Neuronal stem cell (in vitro differentiated cells): Measurements from ENCODE around the gene SPOCK1.

Experiments used
- DNase-seq: peaks from one replicate; pipeline ENCODE4 v3.0.0-alpha.2; 2013; ENCODE audit warnings: low spot score
- H2AFZ ChIP-seq: one replicate; pipeline ENCODE4 v1.6.1; 2013; ENCODE audit warnings: mild to moderate bottlenecking, low read length, inconsistent platforms
- H2AK5ac ChIP-seq: 2 replicates; pipeline ENCODE4 v1.6.1; 2013; ENCODE audit warnings: low read depth, mild to moderate bottlenecking, inconsistent platforms, low read length, moderate library complexity, mixed read lengths
- H2BK120ac ChIP-seq: 2 replicates; pipeline ENCODE4 v1.6.1; 2013; ENCODE audit warnings: low read depth, mild to moderate bottlenecking, inconsistent platforms, low read length, moderate library complexity, mixed read lengths
- H2BK12ac ChIP-seq: one replicate; pipeline ENCODE4 v1.6.1; 2013; ENCODE audit warnings: low read length, inconsistent platforms
- H2BK15ac ChIP-seq: 2 replicates; pipeline ENCODE4 v1.6.1; 2013; ENCODE audit warnings: mild to moderate bottlenecking, low read length, inconsistent platforms, mixed read lengths
- H2BK5ac ChIP-seq: one replicate; pipeline ENCODE4 v1.6.1; 2013; ENCODE audit warnings: inconsistent platforms, mild to moderate bottlenecking, low read length, moderate library complexity
- H3K14ac ChIP-seq: one replicate; pipeline ENCODE4 v1.6.1; 2013; ENCODE audit warnings: low read length, inconsistent platforms
- H3K18ac ChIP-seq: 2 replicates; pipeline ENCODE4 v1.6.1; 2013; ENCODE audit warnings: low read length, inconsistent platforms
- H3K23ac ChIP-seq: 2 replicates; pipeline ENCODE4 v1.6.1; 2013; ENCODE audit warnings: low read depth, mild to moderate bottlenecking, mixed read lengths, low read length, inconsistent platforms; ENCODE audit not compliant: poor library complexity
- H3K27ac ChIP-seq: replicated peaks from 3 replicates; pipeline ENCODE4 v1.5.1; 2013; ENCODE audit warnings: low read length, inconsistent platforms
- H3K27me3 ChIP-seq, 3 experiments: 2 replicates each; pipeline ENCODE4 v1.6.1; 2013; ENCODE audit warnings: low read length in 3 of 3, mild to moderate bottlenecking in 2 of 3, inconsistent platforms in 1 of 3, low read depth in 1 of 3, mixed read lengths in 1 of 3, moderate library complexity in 1 of 3; ENCODE audit not compliant: control insufficient read depth in 3 of 3, insufficient read depth in 3 of 3
- H3K36me3 ChIP-seq, 2 donors: replicated peaks in 1 of 2; 2 replicates each; pipeline ENCODE4 v1.6.1; 2013; ENCODE audit warnings: low read length in 2 of 2; ENCODE audit not compliant: control insufficient read depth in 2 of 2, insufficient read depth in 2 of 2
- H3K4ac ChIP-seq: 2 replicates; pipeline ENCODE4 v1.6.1; 2013; ENCODE audit warnings: inconsistent platforms, mild to moderate bottlenecking, low read length, moderate library complexity
- H3K4me1 ChIP-seq, 2 donors: 1 replicate in 1 of 2; 2 replicates in 1 of 2; pipeline ENCODE4 v1.6.1; 2013; ENCODE audit warnings: low read length in 2 of 2, low read depth in 1 of 2; ENCODE audit not compliant: control insufficient read depth in 2 of 2, insufficient read depth in 1 of 2
- H3K4me2 ChIP-seq: one replicate; pipeline ENCODE4 v1.6.1; 2013; ENCODE audit warnings: mild to moderate bottlenecking, low read length, inconsistent platforms; ENCODE audit not compliant: insufficient read depth, poor library complexity, severe bottlenecking
- H3K4me3 ChIP-seq, 2 donors: 2 replicates each; pipeline ENCODE4 v1.5.1; 2013; ENCODE audit warnings: low read length in 2 of 2, mild to moderate bottlenecking in 2 of 2, inconsistent platforms in 1 of 2, moderate library complexity in 1 of 2
- H3K79me1 ChIP-seq: one replicate; pipeline ENCODE4 v1.6.1; 2013; ENCODE audit warnings: low read depth, mild to moderate bottlenecking, inconsistent platforms, low read length, moderate library complexity
- H3K9ac ChIP-seq: one replicate; pipeline ENCODE4 v1.6.1; 2013; ENCODE audit warnings: mild to moderate bottlenecking, low read depth, low read length, inconsistent platforms; ENCODE audit not compliant: poor library complexity
- H3K9me3 ChIP-seq, 2 donors: replicated peaks in 1 of 2; 2 replicates each; pipeline versions ENCODE3 to v1.6.1; 2013; ENCODE audit warnings: low read length in 2 of 2, mild to moderate bottlenecking in 2 of 2, inconsistent platforms in 1 of 2, low read depth in 1 of 2, mixed read lengths in 1 of 2, moderate library complexity in 1 of 2; ENCODE audit not compliant: control insufficient read depth in 2 of 2, insufficient read depth in 1 of 2
- H4K8ac ChIP-seq: one replicate; pipeline ENCODE4 v1.6.1; 2013; ENCODE audit warnings: low read depth, mild to moderate bottlenecking, inconsistent platforms, low read length, moderate library complexity
- H4K91ac ChIP-seq: one replicate; pipeline ENCODE4 v1.6.1; 2013; ENCODE audit warnings: low read length, low read depth, mild to moderate bottlenecking, inconsistent platforms; ENCODE audit not compliant: poor library complexity
- WGBS, 2 donors: extraction: QIAGEN DNeasy Blood & Tissue Kit; methylation state at CpG; one replicate each; pipeline ENCODE4 v1.1.7; 2013; ENCODE audit warnings: missing lambda C conversion rate in 2 of 2, mixed read lengths in 1 of 2; ENCODE audit not compliant: insufficient read length in 2 of 2, insufficient replicate concordance in 1 of 2; ENCODE audit errors: extremely low coverage in 2 of 2; 5-methylcytosine and 5-hydroxymethylcytosine counted together

Gene SPOCK1

DNA sequence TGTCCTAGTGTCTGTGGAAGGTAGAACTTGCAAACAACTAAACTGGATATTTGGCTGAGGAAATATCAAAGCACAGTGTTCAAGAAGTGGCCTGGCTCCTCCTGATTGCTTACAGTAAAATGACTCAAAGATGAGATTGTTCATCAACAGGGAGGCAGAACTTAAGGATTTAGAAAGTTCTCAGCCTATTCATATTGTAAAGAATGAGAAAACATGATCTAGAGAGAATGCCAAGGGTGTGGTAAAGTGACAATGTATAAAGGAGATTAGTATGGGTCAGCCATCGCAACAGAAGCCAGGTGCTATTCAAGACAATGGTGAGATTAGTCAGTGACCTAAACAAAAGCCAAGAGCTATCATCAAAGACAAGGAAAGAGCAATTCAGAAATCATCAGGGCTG, 372.3 kb downstream of the SPOCK1 start:
- Histone ChIP-seq H3K18ac (no peak overlapping the region), H2AK5ac (no peak overlapping the region), H2BK12ac (no peak overlapping the region), H3K4me3 (no peak overlapping the region), H3K27me3 (no peaks in the 10 kb centered on the region), H3K36me3 (no peaks in the 10 kb centered on the region), H3K27ac (no peak overlapping the region), H3K23ac (no peak overlapping the region), H4K8ac (no peak overlapping the region), H2BK120ac (no peak overlapping the region), H2BK5ac (no peak overlapping the region), H4K91ac (no peak overlapping the region), H3K9ac (no peak overlapping the region), H2AFZ (no peak overlapping the region), H3K9me3 (no peaks in the 10 kb centered on the region), H3K4ac (no peak overlapping the region), H2BK15ac (no peak overlapping the region), H3K4me1 (peaks cover 0 to 8% of the 10 kb centered on the region in 2 donors), H3K79me1 (no peaks in the 10 kb centered on the region), H3K14ac (no peak overlapping the region), H3K4me2 (no peak overlapping the region)
- no peak for DNase-seq
- WGBS, 2 donors = no CpG with 5 or more reads among the region's 1 CpG

DNA sequence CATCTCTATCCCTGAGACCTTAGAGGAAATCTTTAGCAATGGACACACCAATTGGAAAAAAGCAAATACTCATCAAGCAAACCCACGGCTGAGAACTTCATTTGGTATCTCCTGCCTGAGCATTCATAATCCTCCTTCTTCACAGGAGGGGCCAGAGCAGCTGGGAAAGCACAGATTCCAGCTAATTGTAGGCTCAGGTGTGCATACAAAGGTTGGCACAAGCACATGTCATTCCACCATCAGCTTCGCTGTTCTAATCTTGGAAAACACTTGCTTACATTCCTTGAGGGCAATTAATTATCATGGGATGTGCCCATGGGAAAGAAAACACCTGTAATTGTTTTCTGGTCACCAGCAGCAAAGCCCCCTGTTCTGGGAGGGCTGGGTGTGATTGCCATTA, 376.6 kb downstream of the SPOCK1 start:
- Histone ChIP-seq H2BK12ac (no peak overlapping the region), H3K9me3 (no peaks in the 10 kb centered on the region), H3K23ac (no peak overlapping the region), H2AK5ac (no peak overlapping the region), H2BK120ac (no peak overlapping the region), H3K4me1 (peaks cover 0 to 8% of the 10 kb centered on the region in 2 donors), H3K9ac (no peak overlapping the region), H3K4me2 (no peak overlapping the region), H2BK15ac (no peak overlapping the region), H2BK5ac (no peak overlapping the region), H3K36me3 (no peaks in the 10 kb centered on the region), H4K8ac (no peak overlapping the region), H2AFZ (no peak overlapping the region), H3K27ac (no peak overlapping the region), H3K4me3 (no peak overlapping the region), H3K79me1 (no peaks in the 10 kb centered on the region), H3K4ac (no peak overlapping the region), H3K27me3 (no peaks in the 10 kb centered on the region), H3K18ac (no peak overlapping the region), H3K14ac (no peak overlapping the region), H4K91ac (no peak overlapping the region)
- WGBS, 2 donors = no CpG with 5 or more reads among the region's 2 CpGs
- no peak for DNase-seq

DNA sequence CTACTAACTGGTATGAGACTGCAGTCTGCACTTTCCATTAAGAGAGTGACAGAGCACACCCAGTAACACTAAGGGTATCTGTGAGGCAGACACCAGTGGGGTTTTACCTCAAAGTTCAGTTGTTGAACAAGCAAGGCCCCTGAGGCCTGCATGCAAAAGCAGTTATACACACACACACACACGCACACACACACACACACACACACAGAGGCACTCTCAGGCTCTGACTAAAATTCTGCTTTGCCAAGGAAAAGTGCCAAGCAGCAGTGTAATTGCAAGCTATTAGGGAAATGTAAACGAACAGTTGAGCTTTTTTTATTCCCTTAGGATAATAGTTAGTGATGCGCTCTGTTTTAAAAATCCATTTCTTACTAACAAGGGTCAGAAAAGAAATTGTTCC, 377.1 kb downstream of the SPOCK1 start:
- Histone ChIP-seq H3K36me3 (no peaks in the 10 kb centered on the region), H3K9ac (no peak overlapping the region), H2BK5ac (no peak overlapping the region), H3K4me3 (no peak overlapping the region), H2AK5ac (no peak overlapping the region), H2AFZ (no peak overlapping the region), H3K4ac (no peak overlapping the region), H2BK120ac (no peak overlapping the region), H3K4me2 (no peak overlapping the region), H2BK15ac (no peak overlapping the region), H2BK12ac (no peak overlapping the region), H3K27me3 (no peaks in the 10 kb centered on the region), H3K14ac (no peak overlapping the region), H3K27ac (no peak overlapping the region), H3K79me1 (no peaks in the 10 kb centered on the region), H3K9me3 (no peaks in the 10 kb centered on the region), H4K8ac (no peak overlapping the region), H3K23ac (no peak overlapping the region), H3K18ac (no peak overlapping the region), H4K91ac (no peak overlapping the region), H3K4me1 (peaks cover 0 to 6% of the 10 kb centered on the region in 2 donors)
- no peak for DNase-seq
- no CpG with 5 or more reads among the region's 3 CpGs for WGBS, 2 donors

DNA sequence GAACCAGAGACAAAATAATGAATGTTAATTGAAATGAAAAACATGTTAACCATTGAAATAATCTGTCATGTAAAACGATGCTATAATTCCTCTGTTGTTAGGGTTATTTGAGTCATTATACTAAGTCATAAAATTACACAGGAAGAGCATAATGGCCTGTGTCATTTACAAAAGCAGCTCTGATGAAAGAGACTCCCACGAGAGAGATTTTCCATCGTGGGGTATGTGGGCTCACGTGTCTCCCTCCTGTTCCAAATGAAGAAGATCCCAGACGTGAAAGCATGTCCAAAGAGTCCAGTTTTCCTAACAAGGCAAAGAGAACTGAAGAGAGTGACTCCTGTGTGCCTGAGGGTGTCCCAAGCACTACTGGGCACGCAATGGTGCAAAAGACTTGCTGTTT, 379.8 kb downstream of the SPOCK1 start:
- no peak overlapping the region for H2BK120ac ChIP-seq
- DNase-seq = no peak
- no peak overlapping the region for H3K4ac ChIP-seq
- H3K27me3 ChIP-seq = no peaks in the 10 kb centered on the region
- H4K8ac ChIP-seq = no peak overlapping the region
- no peak overlapping the region for H3K14ac ChIP-seq
- H3K79me1 ChIP-seq = no peaks in the 10 kb centered on the region
- H3K4me2 ChIP-seq = no peak overlapping the region
- H3K23ac ChIP-seq = no peak overlapping the region
- no peak overlapping the region for H2BK5ac ChIP-seq
- no peak overlapping the region for H2AFZ ChIP-seq
- no peak overlapping the region for H2BK15ac ChIP-seq
- H3K4me1 ChIP-seq = no peaks in the 10 kb centered on the region
- H3K18ac ChIP-seq = no peak overlapping the region
- no peak overlapping the region for H4K91ac ChIP-seq
- no peak overlapping the region for H2BK12ac ChIP-seq
- H3K9me3 ChIP-seq = no peaks in the 10 kb centered on the region
- no peaks in the 10 kb centered on the region for H3K36me3 ChIP-seq
- H3K4me3 ChIP-seq = no peak overlapping the region
- WGBS, 2 donors = no CpG with 5 or more reads among the region's 6 CpGs
- no peak overlapping the region for H3K9ac ChIP-seq
- H3K27ac ChIP-seq = no peak overlapping the region
- H2AK5ac ChIP-seq = no peak overlapping the region
